Measurements from ENCODE around the gene CNTROB. TPM values are rescaled to one million over a fixed set of nuclear protein-coding genes. Genes with fewer than 3 reads are reported as not detected.

CNTROB gene
- total and polyA plus RNA-seq, 4 donors = 6.0 to 39.1 (median 23.8) TPM

Other genes starting within 250 kb of the CNTROB start
- gene TP53, start 244.7 kb upstream of the CNTROB start, total RNA-seq = 10 to 100 TPM; 26.8 to 45.3 TPM
- 10 to 100 TPM in 1 of 2 donors, 1 to 10 TPM in 1; 9.5 to 10.2 TPM for gene TP53, start 244.7 kb upstream of the CNTROB start, polyA plus RNA-seq
- gene WRAP53, start 243.7 kb upstream of the CNTROB start, total RNA-seq = 1 to 10 TPM; 3.6 to 4.8 TPM
- gene WRAP53, start 243.7 kb upstream of the CNTROB start, polyA plus RNA-seq = 1 to 10 TPM; 4.8 to 7.3 TPM
- under 1 TPM; 0.19 to 0.84 TPM for gene EFNB3, start 227.0 kb upstream of the CNTROB start, total RNA-seq
- under 1 TPM in 1 of 2 donors, not detected in 1; 0.15 TPM for gene EFNB3, start 227.0 kb upstream of the CNTROB start, polyA plus RNA-seq
- 1 to 10 TPM in 1 of 2 donors, under 1 TPM in 1; 0.16 to 1.6 TPM for gene DNAH2, start 214.5 kb upstream of the CNTROB start, total RNA-seq
- gene DNAH2, start 214.5 kb upstream of the CNTROB start, polyA plus RNA-seq = under 1 TPM in 1 of 2 donors, not detected in 1; 0.08 TPM
- gene KDM6B, start 98.0 kb upstream of the CNTROB start, total RNA-seq = 10 to 100 TPM; 28.2 to 44.8 TPM
- 1 to 10 TPM; 3.1 to 6.9 TPM for gene KDM6B, start 98.0 kb upstream of the CNTROB start, polyA plus RNA-seq
- 10 to 100 TPM; 16.0 to 28.6 TPM for gene TMEM88, start 77.1 kb upstream of the CNTROB start, total RNA-seq
- 1 to 10 TPM in 1 of 2 donors, not detected in 1; 4.5 TPM for gene TMEM88, start 77.1 kb upstream of the CNTROB start, polyA plus RNA-seq
- 10 to 100 TPM; 44.1 to 47.4 TPM for gene NAA38, start 74.6 kb upstream of the CNTROB start, total RNA-seq
- 100 to 1,000 TPM; 111 to 143 TPM for gene NAA38, start 74.6 kb upstream of the CNTROB start, polyA plus RNA-seq
- gene CYB5D1, start 74.2 kb upstream of the CNTROB start, total RNA-seq = 10 to 100 TPM; 10.5 to 12.5 TPM
- gene CYB5D1, start 74.2 kb upstream of the CNTROB start, polyA plus RNA-seq = 1 to 10 TPM; 6.1 to 8.2 TPM
- 100 to 1,000 TPM in 1 of 2 donors, 10 to 100 TPM in 1; 73.1 to 125 TPM for gene CHD3, start 43.4 kb upstream of the CNTROB start, total RNA-seq
- 100 to 1,000 TPM in 1 of 2 donors, 10 to 100 TPM in 1; 88.8 to 119 TPM for gene CHD3, start 43.4 kb upstream of the CNTROB start, polyA plus RNA-seq
- gene RNF227, start 15.9 kb upstream of the CNTROB start, total RNA-seq = 1 to 10 TPM; 1.9 to 3.0 TPM
- gene RNF227, start 15.9 kb upstream of the CNTROB start, polyA plus RNA-seq = 1 to 10 TPM in 1 of 2 donors, under 1 TPM in 1; 0.50 to 1.9 TPM
- gene KCNAB3, start 2.4 kb upstream of the CNTROB start, total RNA-seq = 1 to 10 TPM in 1 of 2 donors, under 1 TPM in 1; 0.62 to 1.9 TPM
- 1 to 10 TPM in 1 of 2 donors, under 1 TPM in 1; 0.38 to 1.2 TPM for gene KCNAB3, start 2.4 kb upstream of the CNTROB start, polyA plus RNA-seq
- gene TRAPPC1, start 260 bp upstream of the CNTROB start, total RNA-seq = 100 to 1,000 TPM in 1 of 2 donors, 10 to 100 TPM in 1; 70.3 to 101 TPM
- gene TRAPPC1, start 260 bp upstream of the CNTROB start, polyA plus RNA-seq = 100 to 1,000 TPM in 1 of 2 donors, 10 to 100 TPM in 1; 93.5 to 126 TPM
- not detected for gene GUCY2D, start 70.4 kb downstream of the CNTROB start, total RNA-seq
- gene GUCY2D, start 70.4 kb downstream of the CNTROB start, polyA plus RNA-seq = not detected
- 1 to 10 TPM in 1 of 2 donors, under 1 TPM in 1; 0.15 to 1.0 TPM for gene ALOX15B, start 106.9 kb downstream of the CNTROB start, total RNA-seq
- 1 to 10 TPM in 1 of 2 donors, under 1 TPM in 1; 0.26 to 2.0 TPM for gene ALOX15B, start 106.9 kb downstream of the CNTROB start, polyA plus RNA-seq
- gene ALOX12B, start 155.5 kb downstream of the CNTROB start, total RNA-seq = not detected
- under 1 TPM in 1 of 2 donors, not detected in 1; 0.25 TPM for gene ALOX12B, start 155.5 kb downstream of the CNTROB start, polyA plus RNA-seq
- not detected for gene ALOXE3, start 186.3 kb downstream of the CNTROB start, total RNA-seq
- not detected for gene ALOXE3, start 186.3 kb downstream of the CNTROB start, polyA plus RNA-seq
- gene HES7, start 191.9 kb downstream of the CNTROB start, total RNA-seq = under 1 TPM; 0.19 to 0.30 TPM
- gene HES7, start 191.9 kb downstream of the CNTROB start, polyA plus RNA-seq = 1 to 10 TPM in 1 of 2 donors, not detected in 1; 1.6 TPM
- 100 to 1,000 TPM; 100 to 297 TPM for gene PER1, start 220.2 kb downstream of the CNTROB start, total RNA-seq
- 100 to 1,000 TPM in 1 of 2 donors, 10 to 100 TPM in 1; 34.3 to 246 TPM for gene PER1, start 220.2 kb downstream of the CNTROB start, polyA plus RNA-seq
- 10 to 100 TPM; 73.4 to 80.8 TPM for gene VAMP2, start 230.7 kb downstream of the CNTROB start, total RNA-seq
- gene VAMP2, start 230.7 kb downstream of the CNTROB start, polyA plus RNA-seq = 100 to 1,000 TPM in 1 of 2 donors, 10 to 100 TPM in 1; 59.7 to 105 TPM
- gene TMEM107, start 244.2 kb downstream of the CNTROB start, total RNA-seq = 10 to 100 TPM in 1 of 2 donors, 1 to 10 TPM in 1; 8.9 to 12.3 TPM
- 10 to 100 TPM in 1 of 2 donors, 1 to 10 TPM in 1; 9.9 to 20.9 TPM for gene TMEM107, start 244.2 kb downstream of the CNTROB start, polyA plus RNA-seq